HG02610 (cell line): ENCODE data around the gene PARD6G.
"Not testable (repeated sequence)": the region's sequence is repeated elsewhere in the genome, so short reads cannot be mapped to it uniquely, and the experiment has no call there.

Experiments
- ATAC-seq: cut with Tn5 transposase; IDR thresholded peaks from one replicate; pipeline ENCODE4 v1.9.1; 2021; ENCODE audit warnings: mild to moderate bottlenecking, moderate library complexity; ENCODE audit not compliant: unreplicated experiment

Gene PARD6G, protein sequence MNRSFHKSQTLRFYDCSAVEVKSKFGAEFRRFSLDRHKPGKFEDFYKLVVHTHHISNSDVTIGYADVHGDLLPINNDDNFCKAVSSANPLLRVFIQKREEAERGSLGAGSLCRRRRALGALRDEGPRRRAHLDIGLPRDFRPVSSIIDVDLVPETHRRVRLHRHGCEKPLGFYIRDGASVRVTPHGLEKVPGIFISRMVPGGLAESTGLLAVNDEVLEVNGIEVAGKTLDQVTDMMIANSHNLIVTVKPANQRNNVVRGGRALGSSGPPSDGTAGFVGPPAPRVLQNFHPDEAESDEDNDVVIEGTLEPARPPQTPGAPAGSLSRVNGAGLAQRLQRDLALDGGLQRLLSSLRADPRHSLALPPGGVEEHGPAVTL

GRCh38 chr18:80247393-80247841 lies at the start of gene PARD6G:
PARD6G (minus strand) TSS chr18:80247514; CDS start chr18:80247348, 166 bp downstream.
- no peak for ATAC-seq

DNA sequence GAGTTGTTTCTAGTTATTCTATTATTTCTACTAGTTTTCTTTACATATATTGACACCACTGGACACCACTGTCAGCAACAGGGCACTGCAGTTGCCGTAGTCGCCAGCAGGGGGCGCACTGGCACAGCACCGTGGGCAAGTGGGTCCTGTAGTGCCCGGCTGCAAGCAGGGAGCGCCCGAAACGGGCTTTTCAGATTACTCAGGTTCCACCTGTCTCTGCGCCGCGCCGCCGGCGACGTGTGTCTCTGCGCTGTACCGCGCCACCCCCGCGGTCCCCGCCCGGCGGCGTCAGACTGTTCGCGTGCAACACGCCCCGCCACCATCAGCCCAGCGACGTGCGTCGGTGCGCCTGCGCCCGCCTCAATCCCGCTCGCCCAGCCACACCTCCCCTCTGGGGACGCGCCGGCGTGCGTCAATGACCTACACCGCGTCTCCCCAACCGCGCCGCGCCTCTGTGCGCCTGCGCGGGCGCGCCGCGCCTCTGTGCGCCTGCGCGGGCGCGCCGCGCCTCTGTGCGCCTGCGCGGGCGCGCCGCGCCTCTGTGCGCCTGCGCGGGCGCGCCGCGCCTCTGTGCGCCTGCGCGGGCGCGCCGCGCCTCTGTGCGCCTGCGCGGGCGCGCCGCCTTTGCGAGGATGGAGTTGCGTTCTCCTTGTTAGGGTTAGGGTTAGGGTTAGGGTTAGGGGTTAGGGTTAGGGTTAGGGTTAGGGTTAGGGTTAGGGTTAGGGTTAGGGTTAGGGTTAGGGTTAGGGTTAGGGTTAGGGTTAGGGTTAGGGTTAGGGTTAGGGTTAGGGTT lies 15.1 kb upstream of the PARD6G start:
- ATAC-seq: not testable (repeated sequence)

DNA sequence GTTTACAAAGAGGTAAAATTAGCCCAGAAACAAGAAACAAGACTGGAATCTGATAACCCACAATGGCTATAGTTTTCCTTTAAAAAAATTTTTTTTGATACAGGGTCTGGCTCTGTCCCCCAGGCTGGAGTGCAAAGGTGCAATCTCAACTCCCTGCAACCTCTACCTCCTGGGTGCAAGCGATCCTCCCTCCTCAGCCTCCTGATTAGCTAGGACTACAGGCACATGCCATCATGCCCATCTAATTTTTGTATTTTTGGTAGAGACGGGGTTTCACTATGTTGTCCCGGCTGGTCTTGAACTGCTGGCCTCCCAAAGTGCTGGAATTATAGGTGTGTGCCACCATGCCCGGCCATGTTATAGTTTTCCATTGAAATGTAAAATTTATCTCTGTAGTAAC lies 12.3 kb upstream of the PARD6G start:
- ATAC-seq: no peak

DNA sequence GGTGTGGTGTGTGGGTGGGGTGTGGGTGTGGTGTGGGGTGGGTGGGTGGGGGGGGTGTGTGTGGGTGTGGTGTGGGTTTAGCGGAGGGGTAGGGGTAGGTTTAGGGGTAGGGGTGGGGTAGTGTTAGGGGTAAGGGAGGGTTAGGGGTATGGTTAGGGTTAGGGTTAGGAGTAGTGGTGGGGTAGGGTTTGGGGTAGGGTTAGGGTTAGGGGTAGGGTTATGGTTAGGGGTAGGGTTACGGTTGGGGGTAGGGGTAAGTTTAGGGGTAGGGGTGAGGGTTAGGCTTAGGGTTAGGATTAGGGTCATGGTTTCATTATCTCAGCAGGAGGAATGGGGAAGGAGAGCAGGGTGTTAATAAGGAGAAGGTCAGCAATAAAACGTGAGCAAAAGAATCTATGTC lies 11.3 kb upstream of the PARD6G start:
- no peak for ATAC-seq

DNA sequence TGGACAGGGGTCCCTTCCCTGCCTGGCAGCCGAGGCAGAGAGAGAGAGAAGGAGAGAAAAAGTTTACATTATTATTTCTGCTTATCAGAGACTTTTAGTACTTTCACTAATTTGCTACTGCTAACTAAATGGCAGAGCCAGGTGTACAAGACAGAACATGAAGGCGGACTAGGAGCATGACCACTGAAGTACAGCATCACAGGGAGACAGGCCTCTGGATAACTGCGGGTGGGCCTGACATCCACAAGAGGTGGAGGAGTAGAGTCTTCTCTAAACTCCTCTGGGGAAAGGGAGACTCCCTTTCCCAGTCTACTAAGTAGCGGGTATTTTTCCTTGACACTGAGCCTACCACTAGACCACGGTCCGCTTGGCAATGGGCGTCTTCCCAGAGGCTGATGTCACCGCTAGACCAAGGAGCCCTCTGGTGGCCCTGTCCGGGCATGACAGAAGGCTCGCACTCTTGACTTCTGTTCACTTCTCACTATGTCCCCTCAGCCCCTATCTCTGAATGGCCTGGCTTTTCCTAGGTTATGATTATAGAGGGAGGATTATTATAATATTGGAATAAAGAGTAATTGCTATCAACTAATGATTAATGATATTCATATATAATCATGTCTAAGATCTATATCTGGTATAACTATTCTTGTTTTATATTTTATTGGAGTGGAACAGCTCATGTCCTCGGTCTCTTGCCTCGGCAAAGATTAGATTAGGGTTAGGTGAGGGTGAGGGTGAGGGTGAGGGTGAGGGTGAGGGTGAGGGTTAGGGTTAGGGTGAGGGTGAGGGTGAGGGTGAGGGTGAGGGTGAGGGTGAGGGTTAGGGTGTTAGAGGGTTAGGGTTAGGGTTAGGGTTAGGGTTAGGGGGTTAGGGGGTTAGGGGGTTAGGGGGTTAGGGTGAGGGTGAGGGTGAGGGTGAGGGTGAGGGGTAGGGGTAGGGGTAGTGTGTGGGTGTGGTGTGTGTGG lies 10.5 kb upstream of the PARD6G start:
- ATAC-seq: not testable (repeated sequence)

DNA sequence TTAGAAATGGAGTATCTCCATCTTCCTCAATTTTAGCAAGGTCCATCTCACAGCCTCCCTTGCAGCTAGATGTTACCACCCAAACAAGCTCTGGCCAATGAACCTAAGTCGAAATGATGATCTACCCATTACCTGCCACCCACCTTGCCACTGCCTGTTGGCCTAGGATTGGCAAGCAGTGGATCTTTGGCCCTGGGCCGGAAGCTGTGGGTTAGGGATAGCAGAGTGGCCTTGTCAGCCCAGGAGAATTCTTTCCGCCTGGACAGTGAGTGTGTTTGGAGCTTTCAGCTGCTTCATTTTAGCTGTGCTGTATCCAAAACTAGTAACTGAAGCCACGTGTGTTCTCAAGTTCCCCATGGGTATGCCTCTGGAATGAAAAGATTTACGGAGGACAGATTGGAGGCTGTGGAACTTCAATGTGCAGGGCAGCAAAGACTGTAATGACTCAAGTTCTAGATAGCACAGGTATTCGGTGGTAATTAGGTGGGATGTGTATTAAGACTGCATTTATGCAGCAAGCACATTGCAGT lies 7.7 kb upstream of the PARD6G start:
- ATAC-seq: no peak

GRCh38 chr18:80253871-80254492 lies 6.7 kb upstream of the PARD6G start:
- no peak for ATAC-seq

- no peak for ATAC-seq
Measured at GRCh38 chr18:80253236-80253635, 5.9 kb upstream of the PARD6G start.

DNA sequence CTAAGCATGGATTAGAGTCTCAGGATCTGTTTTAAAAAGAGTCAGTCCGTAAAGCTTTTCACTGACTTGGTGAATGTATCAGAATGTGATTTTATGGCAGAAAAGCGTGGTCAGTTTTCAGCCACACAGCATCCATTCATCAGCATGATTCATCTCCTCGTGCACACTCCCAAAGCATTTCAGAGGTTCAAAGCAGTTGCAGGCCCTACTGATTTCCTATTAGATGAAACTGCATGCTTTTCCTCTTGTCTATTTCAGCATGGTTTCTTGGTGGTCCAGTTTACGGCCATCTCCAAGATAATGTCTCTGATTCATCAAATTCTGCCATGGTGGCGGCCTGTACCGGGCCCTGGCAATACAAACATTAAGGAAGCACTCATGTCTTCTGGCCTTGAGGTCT lies 4.8 kb upstream of the PARD6G start:
- no peak for ATAC-seq

DNA sequence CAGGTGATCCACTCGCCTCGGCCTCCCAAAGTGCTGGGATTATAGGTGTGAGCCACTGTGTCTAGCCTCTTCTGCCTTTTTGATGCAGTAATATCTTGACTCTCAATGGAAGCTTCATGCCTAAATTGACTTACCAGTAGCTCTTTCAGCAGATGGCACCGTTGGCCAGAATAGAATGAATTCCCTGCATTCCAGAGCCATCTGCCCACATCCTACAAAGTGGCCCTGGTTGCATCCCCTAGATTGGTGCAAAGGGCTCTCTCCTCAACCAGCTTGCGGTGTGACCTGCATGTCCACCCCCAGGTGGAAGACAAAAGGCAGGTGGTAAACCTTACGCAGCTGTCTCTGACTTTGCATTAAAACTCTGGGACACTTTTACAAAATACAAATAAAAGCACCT lies 4.4 kb upstream of the PARD6G start:
- no peak for ATAC-seq

DNA sequence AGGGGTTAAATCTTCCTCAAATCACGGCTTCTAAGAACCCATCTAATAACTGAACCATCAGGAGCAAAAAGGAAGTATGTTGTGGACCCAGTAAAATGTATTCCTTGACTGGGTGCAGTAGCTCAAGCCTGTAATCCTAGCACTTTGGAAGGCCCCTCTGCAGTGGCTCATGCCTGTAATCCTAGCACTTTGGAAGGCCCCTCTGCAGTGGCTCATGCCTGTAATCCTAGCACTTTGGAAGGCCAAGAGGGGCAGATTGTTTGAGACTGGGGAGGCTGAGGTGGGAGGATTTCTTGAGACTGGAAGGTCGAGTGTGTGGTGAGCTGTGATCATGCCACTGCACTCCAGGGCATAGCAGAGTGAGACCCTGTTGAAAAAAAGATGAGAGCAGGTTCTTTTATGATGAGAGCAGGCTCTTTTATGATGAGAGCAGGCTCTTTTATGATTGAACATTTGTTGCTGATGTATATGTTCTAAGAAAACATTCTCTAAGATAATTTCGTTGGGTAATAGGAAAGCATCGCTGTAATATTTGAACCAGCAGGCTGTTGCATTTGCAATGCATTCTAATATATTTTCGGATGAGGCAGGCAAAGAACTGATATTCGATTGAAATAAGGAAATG lies 3.5 kb upstream of the PARD6G start:
- no peak for ATAC-seq

DNA sequence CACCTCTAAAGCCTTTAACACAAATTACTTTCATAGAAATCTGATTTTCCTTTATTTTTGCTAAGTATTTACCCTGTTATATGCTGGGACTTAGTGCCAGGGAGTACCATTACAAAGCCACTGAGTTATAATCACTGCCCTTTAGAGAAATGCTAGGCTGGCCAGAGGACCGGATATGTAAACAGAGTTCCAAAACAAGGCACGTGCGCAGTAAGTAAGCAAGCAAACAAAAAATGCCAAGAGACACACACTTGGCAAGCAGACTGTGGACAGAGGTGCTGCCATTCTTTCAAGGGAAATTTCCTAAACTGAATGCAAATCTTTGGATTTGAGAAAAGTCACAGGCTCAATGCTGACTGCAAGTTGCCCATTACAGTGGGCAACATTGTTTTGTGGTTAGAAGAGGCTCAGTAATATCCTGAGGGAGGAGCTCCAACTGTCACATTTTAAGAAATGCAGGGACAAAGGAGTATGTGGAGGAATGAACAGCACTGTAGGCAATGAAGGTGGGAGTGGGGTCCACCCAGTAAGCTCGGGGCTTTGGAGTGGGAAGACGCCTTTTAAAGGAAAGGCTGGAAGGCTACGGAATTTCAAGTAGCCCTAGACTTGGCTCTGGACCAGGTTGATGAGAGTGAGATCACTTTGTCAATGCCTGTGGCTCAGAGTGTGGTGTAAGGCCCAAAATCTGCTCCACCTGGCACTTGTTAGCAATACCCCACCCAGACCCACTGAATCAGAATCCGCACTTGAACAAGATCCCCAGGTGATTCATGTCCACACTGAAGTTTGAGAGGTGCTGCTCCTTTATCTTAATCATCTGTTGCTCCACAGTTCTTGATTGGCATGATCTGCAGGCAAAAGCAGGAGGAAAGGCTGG lies 2.1 kb upstream of the PARD6G start:
- ATAC-seq: no peak

DNA sequence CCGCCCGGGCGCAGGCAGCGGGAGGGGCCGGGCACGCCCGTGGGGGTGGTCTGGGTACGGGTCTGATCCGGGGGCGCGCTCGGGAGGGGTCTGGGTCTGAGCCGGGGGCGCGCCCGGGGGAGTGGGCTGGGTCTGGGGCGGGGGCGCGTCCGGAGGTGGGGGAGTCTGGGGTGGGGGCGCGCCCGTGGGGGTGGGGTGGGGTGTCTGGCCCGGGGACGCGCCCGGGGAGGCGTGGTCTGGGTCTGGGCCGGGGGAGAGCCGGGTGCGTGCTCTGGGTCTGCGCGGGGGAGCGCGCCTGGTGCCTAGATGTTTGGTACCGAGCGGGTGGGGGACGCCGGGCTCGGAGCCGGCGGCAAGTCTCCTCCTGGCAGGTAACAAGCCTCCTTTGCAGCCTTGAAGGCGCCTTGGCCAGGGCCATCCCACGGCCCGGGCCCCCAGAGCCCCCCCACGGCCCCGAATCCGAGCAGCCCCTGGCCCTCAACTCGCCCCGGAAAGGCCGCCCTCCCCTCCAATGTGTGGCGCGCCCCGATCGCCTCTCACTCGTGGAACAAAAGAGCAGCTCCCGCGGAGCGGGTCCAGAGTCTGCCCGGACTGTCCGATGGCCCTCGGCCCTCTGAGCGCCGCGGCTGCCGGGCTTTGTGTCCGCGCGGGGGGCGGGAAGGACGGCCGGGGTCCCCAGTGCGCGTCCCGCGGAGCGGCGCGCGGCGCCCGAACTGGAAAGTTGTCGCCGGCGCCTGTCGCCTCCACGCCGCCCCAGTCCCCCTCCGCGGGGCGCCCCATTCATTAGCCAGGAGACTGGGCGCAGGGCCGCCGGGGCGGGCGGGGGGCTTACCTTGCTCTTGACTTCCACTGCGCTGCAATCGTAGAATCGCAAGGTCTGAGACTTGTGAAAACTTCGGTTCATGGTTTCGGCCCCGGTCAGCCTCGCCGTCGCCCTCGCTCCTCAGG lies 595 bp downstream of the PARD6G start:
- no peak for ATAC-seq

GRCh38 chr18:80245781-80246444 lies 1.4 kb downstream of the PARD6G start:
- ATAC-seq: no peak

DNA sequence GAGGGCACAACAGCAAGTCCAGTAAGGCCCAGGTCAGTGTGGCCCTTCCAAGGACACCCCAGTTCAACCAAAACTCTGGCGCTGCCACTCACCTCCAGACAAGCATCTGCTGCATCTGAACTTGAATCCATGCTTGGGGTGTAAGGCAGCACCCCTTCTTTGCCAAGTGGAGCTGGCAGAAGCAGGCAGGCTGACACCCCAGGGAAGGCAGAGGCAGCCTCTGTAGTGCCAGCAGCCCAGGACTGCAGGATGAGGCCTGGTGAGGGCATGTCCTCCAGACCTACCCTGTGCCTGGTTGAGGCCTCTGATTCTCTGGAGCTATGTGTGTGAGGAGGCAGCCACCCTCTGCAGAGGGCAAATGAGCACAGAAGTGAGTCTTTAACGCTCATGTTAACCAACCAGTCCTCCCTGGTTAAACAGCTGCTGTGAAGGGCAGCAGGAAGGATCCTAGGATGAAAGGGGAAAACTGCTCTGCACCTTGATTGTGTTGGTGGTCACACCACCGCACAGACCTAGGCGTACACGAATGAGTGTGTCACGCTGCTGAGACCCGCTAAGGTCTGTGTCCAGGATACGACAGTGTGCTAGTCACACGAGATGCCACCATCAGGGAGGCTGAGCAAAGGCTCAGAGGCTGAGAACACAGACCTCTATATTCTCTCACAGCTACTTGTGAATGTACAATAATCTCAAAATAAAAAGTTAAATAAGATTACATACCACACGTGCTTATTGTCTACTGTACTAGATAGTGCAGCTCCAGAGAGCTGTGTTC lies 2.2 kb downstream of the PARD6G start:
- no peak for ATAC-seq

DNA sequence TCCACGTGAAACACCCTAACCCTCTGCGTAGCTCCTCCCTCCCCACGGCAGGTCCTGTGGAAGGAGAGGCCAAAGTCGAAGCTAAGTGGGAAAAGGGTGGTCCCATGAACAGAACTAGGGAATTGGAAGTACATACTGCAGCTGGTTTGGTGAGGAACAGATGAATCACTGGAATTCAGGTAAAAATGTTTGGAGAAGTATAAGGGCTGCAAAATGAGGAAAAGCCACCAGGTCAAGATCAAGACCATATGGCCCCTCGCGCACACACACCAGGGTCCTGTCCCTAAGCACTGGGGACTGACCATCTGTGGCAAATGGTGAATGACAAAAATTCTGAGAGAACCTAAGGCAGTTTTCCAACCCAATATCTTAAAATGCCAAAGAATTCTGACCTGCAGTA lies 3.1 kb downstream of the PARD6G start:
- ATAC-seq: no peak
